Stimulated activated CD4-positive, alpha-beta T cell treated with anti-CD3 and anti-CD28 coated beads, Interleukin-1b, Interleukin-23, amount 100 ng/mL, for 1 hour (primary cell): ENCODE measurements around the gene ZNF570.

Experiments used
- DNase-seq, 2 donors: peaks; one replicate each; pipeline ENCODE4 v3.0.0-alpha.2; 2020; ENCODE audit warnings: low read depth in 2 of 2

ZNF570 gene

GRCh38 chr19:37468961-37469777 lies at the start of gene ZNF570:
Gene ZNF570 (plus strand): TSS chr19:37469356. CDS start chr19:37470355, 999 bp downstream.
- DNase-seq, result peak; percentile 68 to 72

- no peak for DNase-seq
Measured at GRCh38 chr19:37452500-37453245, 16.5 kb upstream of the ZNF570 start.

DNA sequence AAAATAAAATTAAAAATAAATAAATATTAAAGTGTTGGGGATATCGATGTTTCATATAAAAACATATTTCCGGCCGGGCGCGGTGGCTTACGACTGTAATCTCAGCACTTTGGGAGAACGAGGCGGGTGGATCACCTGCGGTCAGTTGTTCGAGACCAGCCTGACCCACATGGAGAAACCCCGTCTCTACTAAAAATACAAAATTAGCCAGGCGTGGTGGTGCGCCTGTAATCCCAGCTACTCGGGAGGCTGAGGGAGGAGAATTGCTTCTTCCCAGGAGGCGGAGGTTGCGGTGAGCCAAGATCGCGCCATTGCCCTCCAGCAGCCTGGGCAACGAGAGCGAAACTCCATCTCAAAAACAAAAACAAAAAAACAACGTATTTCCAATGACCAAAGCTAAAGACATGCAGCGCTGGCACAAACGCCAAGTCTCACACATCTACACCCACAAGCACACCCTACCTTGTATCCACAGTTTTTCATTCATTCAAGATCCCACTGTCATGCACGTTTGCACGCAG lies 2.8 kb upstream of the ZNF570 start:
- no peak for DNase-seq

DNA sequence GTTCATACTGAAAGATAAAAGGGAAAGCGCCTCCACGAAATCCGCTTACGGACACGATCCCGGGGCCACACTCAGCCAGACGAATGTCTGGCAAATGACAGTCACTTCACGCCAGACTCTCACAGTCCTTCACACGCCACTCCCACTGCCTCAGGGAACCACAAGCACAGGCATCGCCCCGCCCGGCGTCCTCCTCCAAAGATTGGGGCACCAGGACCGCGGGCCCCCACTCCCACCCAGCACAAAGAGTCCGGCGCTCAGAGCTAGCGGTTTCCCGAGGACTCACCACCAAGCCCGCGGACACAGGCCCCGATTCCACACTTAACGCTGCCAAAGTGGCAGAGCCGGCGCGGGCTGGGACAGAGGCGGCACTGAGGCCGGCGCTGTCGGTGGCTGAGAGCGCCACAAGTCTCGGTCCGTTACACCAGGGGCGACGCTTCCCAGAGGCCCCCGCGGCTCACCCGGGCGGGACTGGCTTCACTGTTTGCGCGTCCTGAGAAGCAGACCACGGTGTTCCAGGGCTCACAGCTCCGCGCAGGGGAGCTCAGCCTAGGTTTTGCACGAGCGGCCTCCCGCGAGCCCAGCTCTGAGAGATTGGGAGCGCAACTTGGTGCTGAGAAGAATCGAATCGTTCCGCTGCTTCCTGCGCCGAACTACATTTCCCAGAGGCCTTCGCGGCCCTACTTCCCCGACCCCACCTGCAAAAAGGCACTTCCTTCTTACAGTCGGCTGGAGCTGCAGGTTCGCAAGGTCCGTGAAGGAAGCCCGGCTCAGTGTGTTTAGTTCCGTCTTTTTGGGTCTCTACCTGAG lies 2.2 kb upstream of the ZNF570 start, which contains the start of gene ZNF569:
Gene ZNF569, minus strand, starts transcription at position 647 of the 810 bp plus-strand sequence. CDS start 22,523 bp downstream, outside the sequence.
- peak; percentile 68 to 69 for DNase-seq

GRCh38 chr19:37467608-37468090 lies 1.5 kb upstream of the ZNF570 start:
- no peak for DNase-seq

GRCh38 chr19:37470216-37470615 lies 1.1 kb downstream of the ZNF570 start:
- DNase-seq, result no peak

DNA sequence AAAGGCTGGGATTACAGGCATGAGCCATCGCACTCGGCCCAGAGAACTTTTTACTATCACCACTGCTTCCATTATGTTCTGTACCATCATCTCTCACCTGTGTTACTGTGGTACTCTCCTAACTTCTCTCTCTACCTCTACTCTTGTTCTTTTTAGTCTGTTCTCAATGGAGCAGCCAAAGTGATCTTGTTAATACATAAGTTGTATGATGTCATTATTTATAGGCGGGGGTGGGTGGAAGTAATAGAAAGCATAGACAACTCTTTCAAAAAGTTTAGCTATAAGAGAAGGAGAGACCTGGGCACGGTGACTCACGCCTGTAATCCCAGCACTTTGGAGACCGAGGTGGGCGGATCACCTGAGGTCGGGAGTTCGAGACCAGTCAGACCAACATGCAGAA lies 3.0 kb downstream of the ZNF570 start:
- no peak for DNase-seq

DNA sequence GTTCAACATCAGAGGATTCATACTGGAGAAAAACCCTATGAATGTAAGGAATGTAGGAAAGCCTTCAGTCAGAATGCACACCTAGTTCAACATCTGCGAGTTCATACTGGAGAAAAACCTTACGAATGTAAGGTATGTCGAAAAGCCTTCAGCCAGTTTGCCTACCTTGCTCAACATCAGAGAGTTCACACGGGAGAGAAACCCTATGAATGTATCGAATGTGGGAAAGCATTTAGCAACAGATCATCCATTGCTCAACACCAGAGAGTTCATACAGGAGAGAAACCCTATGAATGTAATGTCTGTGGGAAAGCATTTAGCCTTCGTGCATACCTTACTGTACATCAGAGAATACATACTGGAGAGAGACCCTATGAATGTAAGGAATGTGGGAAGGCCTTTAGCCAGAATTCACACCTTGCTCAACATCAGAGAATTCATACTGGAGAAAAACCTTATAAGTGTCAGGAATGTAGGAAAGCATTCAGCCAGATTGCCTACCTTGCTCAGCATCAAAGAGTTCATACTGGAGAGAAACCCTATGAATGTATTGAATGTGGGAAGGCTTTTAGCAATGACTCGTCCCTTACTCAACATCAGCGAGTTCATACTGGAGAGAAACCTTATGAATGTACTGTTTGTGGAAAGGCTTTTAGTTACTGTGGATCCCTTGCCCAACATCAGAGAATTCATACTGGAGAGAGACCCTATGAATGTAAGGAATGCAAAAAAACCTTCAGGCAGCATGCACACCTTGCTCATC lies 15.4 kb downstream of the ZNF570 start:
- DNase-seq, result no peak

- no peak for DNase-seq
Measured at GRCh38 chr19:37492213-37492612, 23.1 kb downstream of the ZNF570 start.

DNA sequence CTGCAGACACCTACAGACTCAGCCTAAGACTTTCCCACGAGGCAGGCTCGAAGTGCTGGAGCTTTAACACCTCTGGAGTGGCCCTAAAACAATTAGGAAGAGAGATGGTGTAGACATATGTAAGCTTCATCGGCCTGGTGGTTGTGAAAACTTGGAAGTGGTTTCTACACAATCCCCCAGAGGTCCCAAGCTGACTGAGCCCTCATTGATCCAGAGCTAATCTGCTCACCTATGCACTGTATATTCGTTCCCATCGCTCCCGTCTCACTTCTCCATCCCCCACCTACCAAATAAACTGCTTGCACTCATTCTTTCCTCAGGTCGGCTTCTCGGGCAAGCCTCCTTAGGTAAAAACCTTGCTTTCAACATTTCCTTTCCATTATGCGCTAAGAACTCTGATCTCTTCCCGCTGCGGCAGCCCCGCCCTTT lies 36.8 kb downstream of the ZNF570 start:
- DNase-seq, result peak in 1 of 2 donors; percentile 51

- peak; percentile 42 to 62 for DNase-seq
Measured at GRCh38 chr19:37506387-37507166, 37.4 kb downstream of the ZNF570 start, which contains the start of gene ZNF793. Gene ZNF793 (plus strand): TSS chr19:37506939. CDS start chr19:37523440, 16,501 bp downstream.

DNA sequence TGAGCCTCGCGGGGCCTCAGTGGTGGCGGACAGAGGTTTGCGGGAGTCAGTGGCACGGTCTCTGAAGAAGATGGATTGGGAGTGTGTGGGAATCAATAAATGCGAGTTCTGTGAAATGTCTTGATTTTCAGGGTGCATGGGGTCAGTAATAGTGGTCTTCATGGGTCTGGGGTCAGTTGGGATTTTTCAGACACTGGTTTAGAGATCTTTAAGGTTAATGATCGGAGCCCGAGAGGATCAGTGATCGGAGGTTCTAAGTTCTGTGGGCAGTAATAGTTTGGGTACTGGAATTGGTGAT lies 38.0 kb downstream of the ZNF570 start:
- DNase-seq, result no peak

DNA sequence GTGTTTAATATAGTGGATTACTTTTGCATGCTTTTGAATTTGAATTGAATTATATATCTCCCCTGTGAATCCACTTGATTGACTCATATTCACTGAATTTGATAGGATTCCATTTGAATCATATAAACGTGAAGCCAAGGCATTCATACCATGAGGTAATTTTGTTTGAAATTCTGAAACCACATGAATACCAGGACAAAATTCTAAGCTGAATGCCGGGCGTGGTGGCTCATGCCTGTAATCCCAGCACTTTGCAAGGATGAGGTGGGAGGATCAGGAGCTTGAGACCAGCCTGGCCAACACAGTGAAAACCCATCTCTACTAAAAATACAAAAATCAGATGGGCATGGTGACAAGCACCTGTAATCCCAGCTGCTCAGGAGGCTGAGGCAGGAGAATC lies 42.0 kb downstream of the ZNF570 start:
- no peak for DNase-seq

- no peak for DNase-seq
Measured at GRCh38 chr19:37511821-37512220, 42.7 kb downstream of the ZNF570 start.

DNA sequence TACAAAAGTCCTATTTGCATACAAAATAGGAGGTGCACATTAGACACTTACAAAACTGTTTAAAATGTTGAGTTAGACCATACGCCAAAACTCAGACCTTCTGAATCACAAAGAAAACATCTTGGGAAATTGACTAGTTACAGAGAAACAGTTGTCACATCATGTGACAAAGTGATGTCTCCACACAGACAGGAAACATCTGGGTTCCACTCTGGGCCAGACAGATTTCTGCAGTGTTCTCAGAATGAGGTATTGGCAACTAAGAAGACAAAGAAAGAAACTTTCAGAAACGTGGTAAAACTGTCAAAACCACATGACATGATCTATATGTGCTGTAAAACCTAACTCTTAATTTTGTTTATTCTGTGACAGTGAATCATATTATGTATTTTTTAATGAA lies 44.2 kb downstream of the ZNF570 start:
- DNase-seq, result no peak

DNA sequence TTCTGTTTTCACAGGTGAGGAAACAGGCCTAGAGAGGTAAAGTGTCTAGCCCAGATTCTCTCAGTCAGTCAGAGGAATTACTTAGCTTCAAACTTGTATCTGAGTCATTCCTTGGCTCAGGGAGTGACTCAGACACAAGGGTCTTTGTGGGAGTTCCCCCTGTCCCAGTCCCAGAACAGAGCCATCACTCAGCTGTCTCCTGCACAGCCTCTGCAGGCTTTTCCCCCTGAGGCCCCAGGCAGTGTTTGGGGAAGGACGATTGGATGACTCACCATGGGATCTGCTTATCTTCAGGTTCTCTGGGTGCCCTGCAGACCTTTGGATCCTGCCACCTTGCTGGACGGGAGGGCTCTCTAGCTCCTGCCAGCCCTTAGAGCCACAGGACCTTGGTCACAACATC lies 50.7 kb downstream of the ZNF570 start:
- DNase-seq, result no peak

- DNase-seq, result no peak
Measured at GRCh38 chr19:37537391-37537947, 68.3 kb downstream of the ZNF570 start.
